HG02970 (cell line): ENCODE measurements around the gene CELF3.
"Not testable (repeated sequence)": the region's sequence is repeated elsewhere in the genome, so short reads cannot be mapped to it uniquely, and the experiment has no call there.

Source experiments
- ATAC-seq: cut with Tn5 transposase; IDR thresholded peaks from one replicate; pipeline ENCODE4 v1.9.1; 2021; ENCODE audit warnings: mild to moderate bottlenecking, moderate library complexity, moderate number of reproducible peaks; ENCODE audit not compliant: unreplicated experiment, low FRiP score

CELF3 gene

GRCh38 chr1:151704246-151704645, 12.4 kb downstream of the CELF3 start:
- ATAC-seq: no peak

GRCh38 chr1:151703813-151704212, 12.8 kb downstream of the CELF3 start:
- ATAC-seq: no peak

GRCh38 chr1:151702936-151703335, 13.7 kb downstream of the CELF3 start:
- ATAC-seq: no peak

GRCh38 chr1:151701515-151701914, 15.1 kb downstream of the CELF3 start:
- ATAC-seq: no peak

- no peak for ATAC-seq
Observed at GRCh38 chr1:151693057-151693651, 23.4 kb downstream of the CELF3 start.

GRCh38 chr1:151692226-151692625, 24.4 kb downstream of the CELF3 start:
- no peak for ATAC-seq

- no peak for ATAC-seq
Observed at GRCh38 chr1:151689494-151689893, 27.1 kb downstream of the CELF3 start.

- ATAC-seq: no peak
Observed at GRCh38 chr1:151686561-151686960, 30.0 kb downstream of the CELF3 start.

GRCh38 chr1:151684128-151684527, 32.5 kb downstream of the CELF3 start:
- no peak for ATAC-seq

- not testable (repeated sequence) for ATAC-seq
Observed at GRCh38 chr1:151682901-151683300, 33.7 kb downstream of the CELF3 start.

GRCh38 chr1:151681923-151682322, 34.7 kb downstream of the CELF3 start:
- no peak for ATAC-seq

GRCh38 chr1:151680826-151681225, 35.8 kb downstream of the CELF3 start:
- no peak for ATAC-seq

- no peak for ATAC-seq
Observed at GRCh38 chr1:151680391-151680790, 36.2 kb downstream of the CELF3 start.

GRCh38 chr1:151673407-151673806, 43.2 kb downstream of the CELF3 start:
- ATAC-seq: no peak

GRCh38 chr1:151670036-151670675, 46.4 kb downstream of the CELF3 start:
- not testable (repeated sequence) for ATAC-seq

- ATAC-seq: no peak
Observed at GRCh38 chr1:151668090-151668489, 48.5 kb downstream of the CELF3 start.

GRCh38 chr1:151661751-151662150, 54.9 kb downstream of the CELF3 start:
- ATAC-seq: no peak

- no peak for ATAC-seq
Observed at GRCh38 chr1:151655371-151655770, 61.2 kb downstream of the CELF3 start.

GRCh38 chr1:151653397-151653796, 63.2 kb downstream of the CELF3 start:
- ATAC-seq: no peak
